Measurements from ENCODE around the gene PLIN5. TPM values are rescaled to one million over a fixed set of nuclear protein-coding genes. Genes with fewer than 3 reads are reported as not detected.

The PLIN5 gene
- total and polyA plus RNA-seq, 7 donors: 0.69 to 10.0 (median 3.0) TPM

DNA sequence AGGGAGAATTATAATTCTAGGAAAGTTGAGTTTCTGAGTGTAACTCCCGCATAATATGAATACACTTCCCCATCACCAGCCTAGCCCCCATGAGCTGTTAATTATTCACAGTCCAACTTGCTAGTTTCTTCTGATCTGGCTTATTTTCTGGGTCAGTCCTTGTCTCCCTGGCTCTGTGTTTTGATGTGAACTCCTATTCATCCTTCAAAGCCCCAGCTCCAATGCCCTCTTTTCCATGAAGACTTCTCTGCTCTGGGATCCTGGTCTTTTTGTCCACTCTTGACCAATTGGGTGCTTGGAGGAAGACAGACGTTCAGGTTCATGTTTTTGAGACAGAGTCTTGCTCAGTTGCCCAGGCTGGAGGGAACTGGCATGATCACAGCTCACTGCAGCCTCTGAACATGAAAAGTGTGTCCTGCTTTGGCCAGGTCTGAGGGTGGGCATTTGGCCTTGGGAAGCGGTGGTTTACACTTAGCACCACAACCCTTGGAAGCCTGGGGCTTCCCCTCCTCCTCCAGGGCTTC, 4.2 kb upstream of the PLIN5 start:
- Histone ChIP-seq H3K36me3 (no peaks in the 10 kb centered on the region), H3K9me3 (peaks cover 0 to 6% (median 2%) of the 10 kb centered on the region in 4 donors), H3K27me3 (peaks cover 0 to 13% (median 4%) of the 10 kb centered on the region in 3 donors), H3K4me1 (peaks cover 0 to 13% (median 11%) of the 10 kb centered on the region in 4 donors), H3K27ac (peak overlapping the region in 1 of 4 donors; percentile 3), H3K4me3 (no peak overlapping the region)
- intact Hi-C loops (cut with DNase I): no loop called here
- no peak for TF ChIP-seq POLR2AphosphoS5 (IDR thresholded peaks at IDR 0.05)
- no peak for TF ChIP-seq EP300 (IDR thresholded peaks at IDR 0.05)
- TF ChIP-seq POLR2A (IDR thresholded peaks at IDR 0.05): no peak
- TF ChIP-seq, protein P1, sequence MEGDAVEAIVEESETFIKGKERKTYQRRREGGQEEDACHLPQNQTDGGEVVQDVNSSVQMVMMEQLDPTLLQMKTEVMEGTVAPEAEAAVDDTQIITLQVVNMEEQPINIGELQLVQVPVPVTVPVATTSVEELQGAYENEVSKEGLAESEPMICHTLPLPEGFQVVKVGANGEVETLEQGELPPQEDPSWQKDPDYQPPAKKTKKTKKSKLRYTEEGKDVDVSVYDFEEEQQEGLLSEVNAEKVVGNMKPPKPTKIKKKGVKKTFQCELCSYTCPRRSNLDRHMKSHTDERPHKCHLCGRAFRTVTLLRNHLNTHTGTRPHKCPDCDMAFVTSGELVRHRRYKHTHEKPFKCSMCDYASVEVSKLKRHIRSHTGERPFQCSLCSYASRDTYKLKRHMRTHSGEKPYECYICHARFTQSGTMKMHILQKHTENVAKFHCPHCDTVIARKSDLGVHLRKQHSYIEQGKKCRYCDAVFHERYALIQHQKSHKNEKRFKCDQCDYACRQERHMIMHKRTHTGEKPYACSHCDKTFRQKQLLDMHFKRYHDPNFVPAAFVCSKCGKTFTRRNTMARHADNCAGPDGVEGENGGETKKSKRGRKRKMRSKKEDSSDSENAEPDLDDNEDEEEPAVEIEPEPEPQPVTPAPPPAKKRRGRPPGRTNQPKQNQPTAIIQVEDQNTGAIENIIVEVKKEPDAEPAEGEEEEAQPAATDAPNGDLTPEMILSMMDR (IDR thresholded peaks at IDR 0.05): no peak
- no peak for DNase-seq
- WGBS, 2 donors: 83 to 91% methylated on average over 3 of the region's 3 CpGs

DNA sequence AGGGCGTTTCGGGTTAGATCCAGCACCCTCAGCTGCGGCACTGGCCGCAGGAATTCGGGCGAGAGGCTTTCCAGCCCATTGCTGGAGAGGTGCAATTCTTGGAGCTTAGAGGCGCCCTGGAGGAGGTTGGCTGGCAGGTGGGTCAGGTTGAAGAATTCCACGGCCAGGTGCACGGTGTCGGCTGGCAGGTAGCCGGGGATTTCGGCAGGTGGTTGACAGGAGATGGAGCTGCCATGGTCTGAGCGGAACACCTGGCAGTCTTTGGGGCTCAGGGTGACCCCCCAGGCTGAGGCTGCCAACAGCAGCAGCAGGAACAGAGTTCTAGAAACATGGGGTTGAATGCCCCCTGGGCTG, 3.6 kb upstream of the PLIN5 start:
- H3K4me1 ChIP-seq: peaks cover 0 to 13% (median 11%) of the 10 kb centered on the region in 4 donors
- no peaks in the 10 kb centered on the region for H3K36me3 ChIP-seq
- DNase-seq: no peak
- WGBS, 2 donors: 96% methylated on average over 13 of the region's 13 CpGs
- H3K4me3 ChIP-seq: no peak overlapping the region
- TF ChIP-seq, protein P1 (IDR thresholded peaks at IDR 0.05): no peak
- TF ChIP-seq POLR2AphosphoS5 (IDR thresholded peaks at IDR 0.05) (no peak), POLR2A (IDR thresholded peaks at IDR 0.05) (no peak), EP300 (IDR thresholded peaks at IDR 0.05) (no peak)
- H3K27me3 ChIP-seq: peaks cover 0 to 13% (median 4%) of the 10 kb centered on the region in 3 donors
- intact Hi-C loops (cut with DNase I): no loop called here
- no peak overlapping the region for H3K27ac ChIP-seq
- H3K9me3 ChIP-seq: peaks cover 0 to 6% (median 2%) of the 10 kb centered on the region in 4 donors

DNA sequence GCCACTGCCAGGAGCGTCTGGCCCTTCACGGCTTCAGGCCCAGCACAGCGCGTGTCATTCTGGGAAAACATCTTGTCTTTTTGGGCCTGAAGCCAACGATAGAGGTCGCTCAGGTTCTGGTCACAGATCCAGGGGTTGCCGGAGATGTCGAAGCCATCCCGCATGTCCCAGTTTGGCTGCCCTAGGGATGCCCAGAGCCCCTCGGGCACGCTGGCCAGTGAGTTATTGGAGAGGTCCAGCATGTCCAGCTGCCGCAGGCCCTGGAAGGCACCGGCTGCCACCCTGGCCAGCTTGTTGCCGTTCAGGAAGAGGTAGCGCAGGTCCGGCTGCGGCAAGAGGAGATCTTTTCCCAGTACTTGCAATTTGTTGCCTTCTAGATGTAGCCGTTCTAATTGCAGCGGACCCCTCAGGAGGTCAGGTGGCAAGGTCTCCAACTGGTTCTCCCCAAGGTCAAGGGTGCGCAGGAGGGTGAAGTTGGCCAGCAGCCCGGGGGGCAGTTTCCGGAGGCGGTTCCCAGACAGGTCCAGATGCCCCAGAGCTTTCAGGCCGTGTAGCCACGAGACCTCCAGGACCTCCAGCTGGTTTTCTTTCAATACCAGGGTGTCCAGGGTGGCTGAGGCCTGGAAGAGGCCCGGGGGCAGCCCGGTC, 3.1 kb upstream of the PLIN5 start:
- Histone ChIP-seq H3K9me3 (peaks cover 0 to 6% (median 2%) of the 10 kb centered on the region in 4 donors), H3K4me1 (peaks cover 0 to 13% (median 11%) of the 10 kb centered on the region in 4 donors), H3K27ac (no peak overlapping the region), H3K4me3 (no peak overlapping the region), H3K36me3 (no peaks in the 10 kb centered on the region), H3K27me3 (peaks cover 0 to 13% (median 4%) of the 10 kb centered on the region in 3 donors)
- no peak for DNase-seq
- WGBS, 2 donors: 87 to 91% methylated on average over 27 of the region's 27 CpGs
- intact Hi-C loops (cut with DNase I): no loop called here
- TF ChIP-seq POLR2A (IDR thresholded peaks at IDR 0.05): no peak
- TF ChIP-seq EP300 (IDR thresholded peaks at IDR 0.05): no peak
- no peak for TF ChIP-seq POLR2AphosphoS5 (IDR thresholded peaks at IDR 0.05)
- TF ChIP-seq, protein P1 (IDR thresholded peaks at IDR 0.05): no peak

DNA sequence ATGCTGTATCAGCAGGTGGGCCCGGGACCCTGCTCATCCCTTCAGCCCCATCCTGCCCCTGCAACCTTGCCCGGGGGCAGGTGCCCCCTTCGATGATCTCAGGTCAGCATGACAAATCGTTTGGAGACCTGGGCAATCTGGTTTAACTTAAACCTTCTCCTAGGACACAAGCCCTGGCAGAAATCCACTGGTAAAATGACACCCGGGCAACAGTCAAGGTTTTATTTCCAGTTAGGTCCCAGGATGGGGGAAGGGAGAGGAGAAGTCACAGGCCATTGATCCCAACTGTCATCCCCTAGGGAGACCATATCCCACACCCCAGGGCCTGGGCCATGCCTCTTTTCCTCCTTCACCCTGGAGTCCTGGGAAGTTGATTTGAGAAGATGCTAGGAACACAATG, 1.8 kb upstream of the PLIN5 start:
- peaks cover 0 to 13% (median 11%) of the 10 kb centered on the region in 4 donors for H3K4me1 ChIP-seq
- H3K27ac ChIP-seq: no peak overlapping the region
- TF ChIP-seq POLR2AphosphoS5 (IDR thresholded peaks at IDR 0.05) (no peak), EP300 (IDR thresholded peaks at IDR 0.05) (no peak), POLR2A (IDR thresholded peaks at IDR 0.05) (no peak)
- TF ChIP-seq, protein P1 (IDR thresholded peaks at IDR 0.05): no peak
- DNase-seq: no peak
- H3K9me3 ChIP-seq: peaks cover 0 to 6% (median 2%) of the 10 kb centered on the region in 4 donors
- intact Hi-C loops (cut with DNase I): no loop called here
- no peak overlapping the region for H3K4me3 ChIP-seq
- WGBS, 2 donors: 41 to 66% methylated on average over 5 of the region's 5 CpGs
- H3K36me3 ChIP-seq: no peaks in the 10 kb centered on the region
- H3K27me3 ChIP-seq: peaks cover 0 to 13% (median 4%) of the 10 kb centered on the region in 3 donors
